ENCODE results near the gene SPIB.
"Not testable (repeated sequence)": the region's sequence is repeated elsewhere in the genome, so short reads cannot be mapped to it uniquely, and the experiment has no call there.

Gene SPIB

GRCh38 chr19:50466706-50467039, 47.9 kb downstream of the SPIB start:
- in situ Hi-C loops (cut with HindIII; ENCODE audit: low pct_ligation_motif_present, low sequenced_read_pairs), result no loop called here
- DNase-seq, result no peak
- Histone ChIP-seq H3K4me3 (ENCODE audit: low read depth, low read length) (no peak overlapping the region), H3K27me3 (replicated peaks) (no peaks in the 10 kb centered on the region), H3K36me3 (replicated peaks) (no peaks in the 10 kb centered on the region), H3K27ac (no peak overlapping the region)
- TF ChIP-seq CTCF (IDR thresholded peaks at IDR 0.05; ENCODE audit: low read depth, low read length, missing control alignments), result no peak

GRCh38 chr19:50467566-50467965, 48.8 kb downstream of the SPIB start:
- no peaks in the 10 kb centered on the region for H3K27me3 ChIP-seq (replicated peaks)
- TF ChIP-seq CTCF (IDR thresholded peaks at IDR 0.05; ENCODE audit: low read depth, low read length, missing control alignments), result no peak
- no peaks in the 10 kb centered on the region for H3K36me3 ChIP-seq (replicated peaks)
- no peak for DNase-seq
- in situ Hi-C loops (cut with HindIII; ENCODE audit: low pct_ligation_motif_present, low sequenced_read_pairs), result no loop called here
- no peak overlapping the region for H3K4me3 ChIP-seq (ENCODE audit: low read depth, low read length)
- H3K27ac ChIP-seq, result no peak overlapping the region

GRCh38 chr19:50468818-50469217, 50.1 kb downstream of the SPIB start:
- Histone ChIP-seq H3K36me3 (replicated peaks) (no peaks in the 10 kb centered on the region), H3K4me3 (ENCODE audit: low read depth, low read length) (no peak overlapping the region), H3K27ac (no peak overlapping the region), H3K27me3 (replicated peaks) (no peaks in the 10 kb centered on the region)
- DNase-seq, result no peak
- TF ChIP-seq CTCF (IDR thresholded peaks at IDR 0.05; ENCODE audit: low read depth, low read length, missing control alignments), result no peak
- in situ Hi-C loops (cut with HindIII; ENCODE audit: low pct_ligation_motif_present, low sequenced_read_pairs), result no loop called here

- H3K27ac ChIP-seq; in situ Hi-C loops (cut with HindIII; ENCODE audit: low pct_ligation_motif_present, low sequenced_read_pairs); DNase-seq; H3K36me3 ChIP-seq (replicated peaks); H3K4me3 ChIP-seq (ENCODE audit: low read depth, low read length); H3K27me3 ChIP-seq (replicated peaks): not testable (repeated sequence)
These were observed 54.6 kb downstream of the SPIB start for GRCh38 chr19:50473336-50473735.

- DNase-seq, result no peak
- no peaks in the 10 kb centered on the region for H3K27me3 ChIP-seq (replicated peaks)
- H3K4me3 ChIP-seq (ENCODE audit: low read depth, low read length), result no peak overlapping the region
- no peak for TF ChIP-seq CTCF (IDR thresholded peaks at IDR 0.05; ENCODE audit: low read depth, low read length, missing control alignments)
- peaks cover 7% of the 10 kb centered on the region for H3K36me3 ChIP-seq (replicated peaks)
- no peak overlapping the region for H3K27ac ChIP-seq
- in situ Hi-C loops (cut with HindIII; ENCODE audit: low pct_ligation_motif_present, low sequenced_read_pairs), result no loop called here
These were observed 56.4 kb downstream of the SPIB start for GRCh38 chr19:50475101-50475568.

- Histone ChIP-seq H3K27ac (no peak overlapping the region), H3K36me3 (replicated peaks) (peaks cover 7% of the 10 kb centered on the region), H3K4me3 (ENCODE audit: low read depth, low read length) (peak overlapping the region; percentile 87), H3K27me3 (replicated peaks) (no peaks in the 10 kb centered on the region)
- no peak for DNase-seq
- in situ Hi-C loops (cut with HindIII; ENCODE audit: low pct_ligation_motif_present, low sequenced_read_pairs), result no loop called here
- no peak for TF ChIP-seq CTCF (IDR thresholded peaks at IDR 0.05; ENCODE audit: low read depth, low read length, missing control alignments)
These were observed 57.0 kb downstream of the SPIB start for GRCh38 chr19:50475736-50476223.

Data from brain microvascular endothelial cell (primary cell).